Fibroblast of the conjunctiva (primary cell): ENCODE data around the gene SCD5.

ENCODE experiments used
- DNase-seq: peaks from one replicate; pipeline ENCODE4 v3.0.0-alpha.2; 2010; ENCODE audit warnings: low read depth

Gene SCD5

DNA sequence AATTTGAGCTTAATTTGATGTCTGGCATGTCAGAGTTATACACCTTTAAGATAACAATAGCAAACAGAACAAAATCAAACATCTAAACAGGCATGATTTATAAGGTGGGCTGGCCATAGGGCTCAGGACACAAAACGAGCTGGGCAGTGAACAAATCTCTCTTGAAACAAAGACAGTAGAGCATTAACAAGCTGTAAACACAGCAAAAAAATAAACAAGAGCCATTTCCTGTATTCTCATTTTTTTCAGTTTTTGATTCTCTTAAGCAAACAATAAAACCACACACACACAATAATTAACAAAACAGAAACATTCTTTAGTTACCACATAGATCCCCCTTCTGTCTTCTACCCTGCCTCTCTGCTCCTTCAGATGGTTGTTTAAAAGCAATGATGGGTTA lies 168.5 kb downstream of the SCD5 start:
- no peak for DNase-seq

DNA sequence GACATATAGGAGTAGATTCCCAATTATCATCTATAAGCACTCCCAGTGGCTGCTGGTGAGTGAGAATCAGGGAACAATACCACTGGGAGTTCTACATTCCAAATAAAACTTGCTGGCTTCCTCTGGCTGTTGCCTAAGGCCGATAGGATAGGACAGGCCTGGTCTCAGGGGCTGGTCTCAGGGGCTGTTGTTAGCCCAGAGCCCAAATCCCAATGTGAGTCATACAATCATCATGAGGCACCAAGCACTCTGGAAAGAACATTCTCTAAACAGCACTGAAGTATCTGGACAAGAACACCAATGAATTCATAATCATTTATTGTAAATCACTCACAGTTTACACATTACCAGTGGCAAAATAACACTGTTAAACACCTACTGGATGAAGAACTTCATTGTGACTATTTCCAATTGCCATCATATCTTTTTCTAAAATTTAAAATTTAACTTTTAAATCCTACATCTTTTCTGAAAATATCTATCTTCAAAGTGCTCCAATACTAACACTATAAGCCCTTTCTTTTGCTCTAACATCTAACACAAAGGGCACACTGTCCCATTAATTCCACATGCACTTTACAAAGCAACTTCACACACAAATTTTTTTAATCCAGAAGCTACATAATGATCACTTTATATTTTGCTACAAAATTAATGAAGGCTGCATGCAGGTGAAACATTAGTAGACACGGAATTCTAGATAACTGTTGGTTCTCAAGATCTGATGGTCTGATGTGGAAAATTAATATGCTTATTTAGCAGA lies 169.2 kb downstream of the SCD5 start:
- DNase-seq: no peak

DNA sequence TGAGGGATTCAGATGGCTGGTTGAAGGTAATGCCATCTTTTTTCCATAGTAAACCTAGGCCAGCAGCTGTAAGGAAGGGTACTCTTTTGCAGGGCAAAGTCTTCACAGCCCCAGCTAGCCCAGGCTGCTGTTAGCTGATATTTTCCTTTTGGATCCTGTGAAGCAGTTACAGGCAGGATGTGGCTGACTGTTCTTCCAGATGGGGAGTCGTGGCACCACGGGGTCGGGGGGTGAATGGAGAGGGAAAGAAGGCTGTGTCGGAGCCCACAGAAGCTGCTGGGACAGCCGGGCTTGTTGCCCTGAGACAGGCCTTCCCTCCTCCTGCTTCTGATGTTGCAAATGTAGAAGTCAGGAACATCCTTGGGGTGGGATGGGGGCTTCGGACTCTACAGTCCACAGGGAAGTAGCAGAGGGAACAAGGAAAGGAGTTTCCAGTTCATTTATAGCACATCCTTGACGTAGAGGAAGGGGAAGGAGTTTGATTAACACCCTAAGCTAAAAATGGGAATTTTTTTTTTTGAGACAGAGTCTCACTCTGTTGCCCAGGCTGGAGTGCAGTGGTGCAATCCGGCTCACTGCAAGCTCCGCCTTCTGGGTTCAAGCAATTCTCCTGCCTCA lies 172.2 kb downstream of the SCD5 start:
- DNase-seq: no peak

DNA sequence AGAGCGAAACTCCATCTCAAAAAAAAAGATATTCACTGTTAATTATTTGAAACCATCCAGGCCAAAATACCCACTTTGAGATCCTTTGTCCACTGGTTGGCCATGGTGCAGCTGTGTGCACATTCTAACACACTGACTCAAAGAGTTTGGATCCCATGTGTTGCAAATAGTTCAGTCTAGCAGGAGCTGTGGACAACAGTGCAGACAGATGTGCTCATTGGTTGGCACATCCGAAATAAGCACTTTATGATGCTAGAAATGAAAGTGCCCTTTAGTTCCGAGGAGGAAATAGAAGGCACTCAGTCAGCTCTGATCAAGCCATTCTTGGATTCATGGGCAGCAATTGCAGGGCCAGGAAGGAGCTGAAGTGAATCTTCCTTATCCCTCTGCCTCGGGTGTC lies 173.8 kb downstream of the SCD5 start:
- DNase-seq: no peak

DNA sequence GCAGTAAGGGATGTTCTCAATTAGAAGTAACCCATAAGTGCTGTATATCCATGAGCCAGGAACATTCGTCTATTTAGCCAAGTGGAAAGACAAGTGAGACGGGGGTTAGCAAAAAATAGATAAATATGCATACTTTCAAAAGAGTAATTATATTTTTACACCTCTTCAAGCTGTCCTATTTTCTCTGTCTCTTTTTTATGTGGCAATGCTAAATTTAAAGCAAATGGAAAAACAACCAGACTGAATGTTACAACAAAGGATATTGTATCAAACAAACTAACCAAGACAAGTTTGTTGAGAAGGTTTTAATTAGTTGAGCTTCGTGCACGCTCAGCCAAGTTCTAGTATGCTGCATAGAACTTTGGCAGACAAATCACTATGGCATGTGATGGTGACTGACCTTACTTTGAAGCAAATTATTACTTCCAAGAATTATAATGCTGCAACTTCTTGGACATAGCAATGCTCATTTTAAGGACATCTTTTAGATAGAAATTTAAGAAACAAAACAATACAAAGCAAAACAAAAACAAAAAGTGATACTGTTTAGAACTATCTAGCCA lies 175.4 kb downstream of the SCD5 start:
- peak; percentile 27 for DNase-seq

DNA sequence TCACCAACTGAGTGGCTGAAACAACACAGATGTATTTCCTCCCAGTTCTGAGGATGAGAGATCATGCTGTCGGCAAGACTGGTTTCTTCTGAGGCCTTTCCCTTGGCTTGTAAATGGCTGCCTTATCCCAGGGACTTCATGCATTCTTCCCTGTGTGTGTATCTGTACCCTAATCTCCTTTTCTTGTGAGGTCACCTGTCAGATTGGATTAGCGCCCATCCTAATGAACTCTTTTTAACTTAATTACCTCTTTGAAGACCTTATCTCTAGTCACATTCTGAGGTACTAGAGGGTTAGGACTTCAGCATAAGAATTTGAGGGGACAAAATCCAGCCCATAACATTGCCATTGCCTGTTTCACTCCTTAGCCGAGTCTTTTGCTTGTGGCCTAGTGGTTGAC lies 177.3 kb downstream of the SCD5 start:
- no peak for DNase-seq

DNA sequence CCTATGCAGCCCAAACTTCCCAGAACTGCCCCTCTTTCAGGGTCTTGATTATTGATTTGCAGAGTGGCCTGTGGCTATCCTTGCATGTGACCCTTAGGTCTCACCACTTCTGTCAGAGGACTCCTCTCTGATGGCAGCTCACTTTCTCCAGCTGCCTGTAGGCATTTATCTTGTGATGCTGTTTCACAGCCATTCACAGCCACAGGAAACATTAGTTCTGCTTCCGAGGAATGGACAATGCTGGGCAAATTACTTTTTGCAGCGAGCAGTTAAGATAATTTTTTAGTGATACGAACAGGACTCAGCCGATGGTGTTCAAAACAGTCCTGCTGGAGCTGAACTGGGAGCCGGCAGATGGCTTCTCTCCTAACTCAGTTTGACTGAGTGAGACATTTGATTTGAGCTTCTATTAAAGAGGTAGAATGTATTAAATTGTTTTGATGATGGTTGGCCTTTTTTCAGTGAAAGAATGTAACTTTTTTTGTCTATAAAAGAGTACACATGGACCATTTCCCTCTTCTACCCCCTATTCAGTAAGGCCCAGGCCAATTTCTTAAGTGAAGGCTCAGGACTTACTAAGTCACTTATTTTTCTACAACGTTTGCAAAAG lies 178.4 kb downstream of the SCD5 start:
- no peak for DNase-seq

DNA sequence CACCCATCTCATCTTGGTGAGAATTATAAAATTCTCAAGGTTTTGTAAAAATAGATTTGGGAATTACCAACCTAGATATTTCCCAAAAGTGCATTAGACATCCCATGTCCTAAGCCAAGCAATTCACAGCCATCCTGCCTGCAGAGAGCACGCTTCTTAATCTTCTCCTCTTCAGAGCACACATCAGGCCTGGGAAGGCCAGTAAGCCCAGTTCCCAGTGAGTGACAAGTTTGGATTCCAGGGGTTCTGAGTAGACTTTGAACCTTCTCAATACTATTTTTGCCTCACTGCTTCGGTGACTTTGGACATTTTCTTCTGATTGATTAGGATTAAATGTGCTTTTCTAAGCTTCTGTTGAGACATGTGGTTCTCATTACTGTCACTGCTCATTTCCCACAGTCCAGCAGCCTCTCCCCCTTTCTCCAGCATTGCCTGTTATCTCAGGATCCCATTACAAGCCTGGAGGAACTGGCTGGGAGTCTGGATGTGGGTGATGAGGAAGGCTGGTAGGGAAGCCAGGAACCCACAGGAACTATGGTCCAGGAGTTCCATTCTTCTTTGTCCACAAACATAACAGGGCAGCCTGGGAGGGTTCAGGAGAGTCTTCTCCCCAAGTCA lies 180.4 kb downstream of the SCD5 start:
- no peak for DNase-seq

DNA sequence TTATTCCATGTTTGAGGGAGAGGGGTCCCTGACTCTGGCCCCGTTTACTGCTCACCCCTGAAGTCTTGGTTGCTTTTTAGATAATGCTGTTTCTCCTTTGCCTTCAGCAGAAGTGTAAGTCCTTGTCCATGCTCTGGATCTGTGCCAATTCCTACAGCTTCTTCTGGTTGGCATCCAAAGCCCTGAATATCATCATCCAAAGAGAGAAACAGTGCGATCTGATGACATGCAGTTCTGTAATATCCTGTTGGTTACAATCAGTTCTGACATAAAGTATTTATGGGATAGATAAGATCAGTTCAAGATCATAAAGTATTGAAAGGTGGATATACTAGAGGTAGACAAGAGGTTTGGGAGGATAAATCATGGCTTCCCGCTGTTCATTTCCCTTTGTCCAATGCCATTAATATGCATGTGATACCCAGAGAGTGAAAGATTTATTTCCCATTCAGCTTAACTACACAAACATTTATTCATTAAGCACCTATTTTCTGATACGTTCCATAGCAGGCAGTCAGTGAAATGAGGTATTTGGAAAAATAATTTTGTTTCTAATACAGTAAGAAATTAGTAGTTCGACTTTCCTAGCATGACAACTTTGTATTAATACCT lies 183.7 kb downstream of the SCD5 start:
- DNase-seq: no peak

DNA sequence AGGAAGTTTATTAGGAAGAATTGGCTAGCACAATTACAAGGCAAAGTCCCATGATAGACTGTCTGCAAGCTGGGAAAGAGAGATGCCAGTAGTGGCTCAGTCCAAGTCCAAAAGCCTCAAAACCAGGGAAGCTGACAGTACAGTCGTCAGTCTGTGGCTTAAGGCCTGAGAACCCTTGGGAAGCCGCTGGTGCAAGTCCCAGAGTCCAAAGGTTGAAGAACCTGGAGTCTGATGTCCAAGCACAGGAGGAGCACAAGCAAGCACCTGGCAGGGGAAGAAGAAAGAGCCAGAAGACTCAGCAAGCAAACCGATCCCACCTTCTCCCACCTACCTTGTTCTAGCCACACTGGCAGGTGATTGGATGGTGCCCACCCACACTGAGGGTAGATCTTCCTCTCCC lies 185.5 kb downstream of the SCD5 start:
- DNase-seq: no peak

DNA sequence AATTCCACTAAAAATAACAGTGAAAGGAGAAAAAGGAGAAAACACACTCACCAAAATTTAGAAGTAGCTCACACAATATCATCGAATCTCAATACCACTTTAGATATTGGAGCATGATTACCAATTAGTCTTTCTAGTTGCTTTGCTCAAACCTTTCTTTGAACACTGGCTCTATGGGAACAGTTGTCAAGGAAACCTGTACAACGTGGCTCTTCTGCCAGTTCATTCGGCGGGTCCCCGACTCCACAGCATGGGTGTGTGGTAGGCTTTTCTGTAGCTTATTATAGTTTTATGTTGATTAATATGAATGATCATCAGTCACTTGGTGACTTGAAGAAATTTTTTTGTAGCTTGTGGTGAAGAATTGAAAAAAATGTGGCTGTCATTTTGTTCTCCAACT lies 186.6 kb downstream of the SCD5 start:
- DNase-seq: no peak

DNA sequence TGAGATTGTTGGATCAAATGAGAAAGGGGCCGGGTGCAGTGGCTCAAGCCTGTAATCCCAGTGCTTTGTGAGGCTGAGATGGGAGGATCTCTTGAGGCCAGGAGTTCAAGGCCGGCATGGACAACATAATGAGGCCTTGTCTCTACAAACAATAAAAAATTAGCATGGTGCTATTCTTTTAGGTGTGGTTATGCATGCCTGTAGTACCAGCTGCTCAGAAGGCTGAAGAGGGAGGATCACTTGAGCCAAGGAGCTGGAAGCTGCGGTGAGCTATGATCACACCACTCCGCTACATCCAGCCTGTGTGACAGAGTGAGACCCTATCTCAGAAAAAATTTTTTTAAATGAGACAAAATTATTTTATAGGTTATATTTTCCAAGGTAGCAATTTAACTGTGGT lies 187.1 kb downstream of the SCD5 start:
- DNase-seq: no peak

DNA sequence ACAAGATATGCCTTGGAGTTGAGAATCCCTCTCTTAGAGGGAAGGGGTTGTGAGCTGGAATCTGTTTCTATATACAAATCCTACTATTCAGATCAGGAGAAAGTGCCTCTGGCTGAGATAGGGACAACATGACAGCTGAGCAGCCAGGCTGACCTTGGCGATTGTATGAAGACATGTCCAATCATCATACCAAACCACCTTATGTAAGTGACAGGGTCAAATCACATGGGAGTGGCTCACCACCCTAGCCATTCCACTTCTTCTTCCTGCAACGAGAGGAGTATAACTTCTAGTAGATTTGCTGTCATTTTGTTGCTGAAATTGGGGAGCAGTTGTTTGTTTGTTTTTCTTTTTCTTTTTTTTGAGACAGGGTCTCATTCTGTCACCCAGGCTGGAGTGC lies 188.6 kb downstream of the SCD5 start:
- no peak for DNase-seq

DNA sequence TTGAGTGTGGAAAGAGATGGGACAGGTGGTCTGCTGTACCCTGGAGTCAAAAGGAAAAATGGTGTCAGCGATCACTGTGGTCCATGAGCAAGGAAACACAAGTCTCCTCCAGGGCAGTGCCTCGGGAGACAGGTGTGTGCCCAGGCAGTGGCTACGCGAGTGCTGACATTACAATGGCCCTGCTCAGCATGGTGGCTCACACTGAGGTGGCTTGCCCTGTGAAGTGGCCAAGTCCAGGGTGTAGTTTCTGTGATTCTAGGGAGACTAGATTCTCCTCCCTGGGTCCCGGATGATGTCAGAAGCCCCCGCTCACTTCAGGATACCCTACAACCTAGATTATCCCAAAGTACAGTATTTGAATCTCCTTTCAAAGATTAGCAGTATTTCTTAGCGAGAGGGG lies 192.0 kb downstream of the SCD5 start:
- no peak for DNase-seq

DNA sequence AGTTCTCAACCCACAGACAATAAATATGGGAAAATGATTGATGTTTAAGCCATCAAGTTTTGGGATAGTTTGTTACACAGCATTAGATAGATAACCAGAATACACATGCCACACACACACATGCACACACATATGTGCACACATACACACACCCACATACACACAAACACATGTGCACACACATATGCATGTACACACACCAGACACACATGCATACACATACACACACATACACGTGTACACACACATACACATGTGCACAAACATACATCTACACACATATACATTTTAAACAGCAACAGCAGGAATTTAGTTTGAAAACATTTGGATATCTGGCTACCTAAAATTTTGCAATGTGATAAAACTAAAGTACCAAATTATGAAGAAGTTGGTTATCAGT lies 194.1 kb downstream of the SCD5 start:
- no peak for DNase-seq

DNA sequence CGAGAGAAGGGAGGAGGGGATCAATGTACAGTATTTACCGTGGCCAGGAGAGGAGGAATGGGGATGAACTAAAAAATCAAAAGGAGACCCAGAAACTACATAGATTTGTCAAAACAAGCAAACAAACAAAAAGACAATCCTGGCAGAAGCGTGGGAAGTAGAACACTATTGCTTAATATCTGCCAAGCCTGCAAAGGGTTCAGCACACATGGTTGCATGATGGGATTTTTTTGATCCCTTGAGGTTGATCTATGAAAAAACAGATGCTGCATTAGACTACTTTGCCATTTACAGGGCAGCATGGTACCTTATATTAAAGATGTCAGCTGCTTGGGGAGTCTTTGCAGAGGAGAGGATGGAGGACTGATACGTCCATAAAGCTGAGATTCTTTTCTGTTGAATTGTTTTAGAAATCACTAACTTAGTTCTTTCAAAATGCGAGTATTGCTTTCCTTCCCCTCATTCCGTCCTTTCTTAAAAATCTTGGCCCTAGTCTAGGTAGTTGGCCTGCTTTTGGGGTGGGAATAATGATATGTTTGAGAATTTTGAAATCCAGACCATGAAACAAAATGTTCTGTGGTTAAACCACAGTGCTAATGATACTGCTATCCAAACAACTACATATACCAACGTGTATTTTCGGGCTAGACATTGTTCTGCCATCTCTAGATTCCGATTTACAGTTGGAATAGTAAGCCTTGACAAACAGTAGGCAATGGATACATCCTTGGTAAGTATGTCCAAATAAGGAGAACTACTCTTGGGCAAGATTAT lies 197.2 kb downstream of the SCD5 start:
- DNase-seq: no peak

DNA sequence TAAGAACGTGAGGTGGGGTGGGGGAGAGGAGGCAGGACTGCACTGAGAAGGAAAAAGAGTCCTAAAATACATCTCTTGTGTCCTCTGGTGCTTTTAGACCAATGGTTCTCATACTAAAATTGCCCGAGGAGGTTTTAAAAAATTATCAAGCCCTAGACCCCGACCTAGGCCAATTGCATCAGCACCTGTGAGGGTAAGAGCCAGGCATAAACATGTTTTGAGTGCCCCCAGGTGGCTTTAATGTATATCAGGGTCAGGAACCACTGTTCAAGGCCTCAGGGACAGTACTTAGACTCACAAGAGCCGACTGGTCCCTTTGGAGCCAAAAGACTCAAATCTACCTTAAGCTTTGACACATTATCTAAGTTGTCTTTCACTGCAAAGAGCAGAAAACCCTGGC lies 199.3 kb downstream of the SCD5 start:
- no peak for DNase-seq

DNA sequence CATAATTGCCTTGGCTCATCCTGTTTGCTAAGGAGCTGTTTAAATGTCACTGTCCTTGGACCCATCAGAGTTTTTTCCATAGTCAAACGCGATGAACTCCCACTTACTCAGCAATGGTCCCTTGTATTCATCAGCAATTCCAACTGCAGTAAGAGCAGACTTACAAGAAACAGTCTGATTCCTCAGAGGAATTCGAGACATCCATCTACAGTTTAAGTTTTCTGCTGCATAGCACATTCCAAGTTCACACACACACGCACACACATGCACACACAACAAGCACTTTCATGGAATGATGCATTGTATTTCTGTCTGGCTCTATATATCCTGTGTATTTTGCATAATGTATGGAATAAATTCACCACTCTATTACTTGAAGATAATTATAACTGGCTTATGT lies 204.1 kb downstream of the SCD5 start:
- DNase-seq: no peak

DNA sequence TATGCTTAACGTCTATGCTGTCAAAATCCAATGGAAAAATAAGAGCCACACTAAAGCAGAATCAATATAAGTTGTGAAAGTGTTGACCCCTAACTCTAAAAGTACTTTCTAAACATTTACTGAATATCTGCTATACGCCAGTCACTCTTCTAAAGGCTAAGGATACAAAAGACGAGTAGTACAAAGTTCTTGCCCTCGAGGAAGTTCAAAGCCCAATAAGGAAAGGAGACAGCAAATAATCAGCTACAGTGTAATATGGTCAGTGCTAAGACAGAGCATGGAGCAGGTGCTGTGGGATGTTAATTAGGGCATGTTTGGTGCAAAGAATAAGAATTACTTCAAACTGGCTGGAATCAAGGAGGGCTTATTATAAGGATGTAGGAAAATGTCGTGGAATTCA lies 205.2 kb downstream of the SCD5 start:
- DNase-seq: no peak

DNA sequence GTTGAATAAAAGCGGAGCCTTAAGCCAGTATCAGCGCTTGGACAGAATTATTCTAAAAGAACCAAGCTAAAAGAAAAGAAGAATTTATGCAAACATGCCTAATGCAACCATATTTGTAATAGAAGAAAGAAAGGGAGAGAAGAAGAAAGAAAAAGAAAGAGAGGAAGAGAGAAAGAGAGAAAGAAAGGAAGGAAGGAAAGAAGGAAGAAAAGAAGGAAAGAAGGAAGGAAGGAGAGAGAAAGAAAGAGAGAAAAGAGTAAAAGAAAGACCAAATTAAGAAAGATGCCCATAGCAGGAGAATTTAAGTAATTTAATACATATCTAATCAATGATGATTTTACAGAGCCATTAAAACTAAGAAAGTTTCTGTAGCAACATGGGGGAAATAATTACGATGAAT lies 206.0 kb downstream of the SCD5 start:
- DNase-seq: no peak

DNA sequence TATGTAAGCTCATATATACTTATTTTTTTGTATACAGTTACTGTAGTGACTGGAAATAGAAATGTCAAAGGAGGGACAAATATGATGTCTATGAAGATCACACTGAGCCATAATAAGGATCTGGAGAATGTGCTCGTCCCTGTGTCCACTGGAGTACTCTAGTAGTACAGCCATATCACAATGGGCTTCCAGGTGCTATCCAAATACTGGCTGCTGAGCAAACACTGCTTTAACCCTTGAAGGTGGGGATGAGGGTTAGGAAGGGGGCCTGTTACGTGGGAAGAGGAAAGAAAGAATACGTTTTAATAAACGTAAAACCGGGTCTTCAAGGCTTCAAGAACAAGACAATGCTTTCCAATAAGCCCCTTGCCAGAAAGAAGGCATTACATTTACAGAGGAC lies 207.0 kb downstream of the SCD5 start:
- DNase-seq: no peak

DNA sequence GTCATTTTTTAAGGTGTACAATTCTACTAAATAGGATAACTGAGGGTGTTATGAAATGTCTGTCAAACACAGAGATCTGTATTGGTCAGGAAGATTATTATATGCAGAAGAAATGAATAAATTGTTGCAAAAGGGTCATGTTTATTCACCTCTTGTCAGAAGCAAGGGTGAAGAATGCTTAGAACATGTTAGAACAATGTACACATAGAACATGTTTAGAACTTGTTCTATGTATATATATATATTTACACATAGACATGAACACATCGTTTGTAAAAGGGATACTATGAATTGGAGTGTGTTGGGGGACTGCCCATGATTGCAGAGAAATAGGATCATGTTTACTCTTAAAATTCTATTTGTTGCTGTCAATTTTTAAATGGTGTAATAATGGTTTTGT lies 208.8 kb downstream of the SCD5 start:
- no peak for DNase-seq
